K562 (cell line): ENCODE results near the gene PRKACB. TPM values are rescaled to one million over a fixed set of nuclear protein-coding genes. Genes with fewer than 3 reads are reported as not detected.

ENCODE experiments used
- ATAC-seq: fragments of 200-7000 bp; cut with Tn5 transposase; 3 replicates; pipeline ENCODE4 v1.9.1; 2020; ENCODE audit warnings: moderate library complexity
- BruUV-seq: library from RNA; stranded (reverse); fragments of 400-500 nt; replicated peaks from 2 replicates; lab custom pipeline; 2021; lab: Mats Ljungman, UMichigan
- CTCF ChIA-PET: fragments of 300-600 bp; formaldehyde crosslinking; extraction: SDS; loops from one replicate; lab custom pipeline; 2021; ENCODE audit warnings: low intra/inter-chr PET ratio; lab: Yijun Ruan, JAX
- POLR2A ChIA-PET: fragments of 300-600, 350-650 bp; sonication (Branson Sonifier 250); formaldehyde crosslinking; extraction: SDS; loops from one replicate; lab custom pipeline; 2021; ENCODE audit warnings: antibody characterized with exemption, inconsistent platforms; lab: Yijun Ruan, JAX
- DNase-seq, 4 experiments: peaks; one replicate each; pipeline versions ENCODE4 v3.0.0 to v3.0.0-alpha.2; 2011 to 2018; ENCODE audit warnings: low spot score in 3 of 4, mixed read lengths in 3 of 4; ENCODE audit errors: extremely low read depth in 1 of 4
- FAIRE-seq: peaks from 2 replicates; lab custom pipeline; 2011; peaks lifted over from hg19 to GRCh38; lab: Jason Lieb, UNC
- H2AFZ ChIP-seq: 2 replicates; pipeline ENCODE4 v1.6.0; 2011; ENCODE audit warnings: low read depth, low read length, control low read depth, inconsistent platforms
- H3K27ac ChIP-seq: fragments of 200-600 bp; 3 replicates; pipeline ENCODE4 v1.8.0; 2011; ENCODE audit warnings: low read depth, mild to moderate bottlenecking, control low read depth, inconsistent platforms, low read length, moderate library complexity, mixed read lengths; ENCODE audit errors: extremely low read depth
- H3K27me3 ChIP-seq, 2 experiments: fragments of 300-600 bp in 1 of 2; 2 replicates in 1 of 2; 3 replicates in 1 of 2; pipeline versions ENCODE4 v1.6.0 to v1.8.0; 2011; ENCODE audit warnings: inconsistent platforms in 2 of 2, low read length in 2 of 2, mild to moderate bottlenecking in 1 of 2, mixed read lengths in 1 of 2, moderate library complexity in 1 of 2; ENCODE audit not compliant: control insufficient read depth in 2 of 2, insufficient read depth in 2 of 2
- H3K36me3 ChIP-seq: fragments of 300-600 bp; 3 replicates; pipeline ENCODE4 v1.8.0; 2011; ENCODE audit warnings: mild to moderate bottlenecking, low read length, inconsistent platforms; ENCODE audit not compliant: control insufficient read depth, insufficient read depth
- H3K4me1 ChIP-seq, 2 experiments: fragments of 200-600 bp in 1 of 2; replicated peaks in 1 of 2; 2 replicates in 1 of 2; 3 replicates in 1 of 2; pipeline versions ENCODE4 v1.5.1 to v1.8.0; 2011; ENCODE audit warnings: inconsistent platforms in 2 of 2, low read length in 2 of 2, mild to moderate bottlenecking in 1 of 2, mixed read lengths in 1 of 2, moderate library complexity in 1 of 2; ENCODE audit not compliant: control insufficient read depth in 2 of 2, insufficient read depth in 2 of 2
- H3K4me2 ChIP-seq: 2 replicates; pipeline ENCODE4 v1.6.1; 2011; ENCODE audit warnings: low read length, control low read depth, inconsistent platforms, mixed read lengths; ENCODE audit not compliant: insufficient read depth
- H3K4me3 ChIP-seq: fragments of 200-600 bp; sonication (generic), shearing (Covaris generic); 2 replicates; pipeline ENCODE4 v1.5.1; 2016; ENCODE audit warnings: control low read depth, inconsistent platforms
- H3K79me2 ChIP-seq: fragments of 200-600 bp; 3 replicates; pipeline ENCODE4 v1.8.0; 2011; ENCODE audit warnings: low read length, inconsistent platforms; ENCODE audit not compliant: control insufficient read depth, insufficient read depth
- H3K9ac ChIP-seq, 2 experiments: 2 replicates each; pipeline versions ENCODE4 v1.6.0 to v1.6.1; 2011; ENCODE audit warnings: low read depth in 2 of 2, low read length in 2 of 2, control low read depth in 1 of 2, inconsistent platforms in 1 of 2, mild to moderate bottlenecking in 1 of 2, mixed read lengths in 1 of 2; ENCODE audit not compliant: insufficient read depth in 1 of 2
- H3K9me1 ChIP-seq: one replicate; pipeline ENCODE4 v1.6.0; 2011; ENCODE audit warnings: inconsistent platforms, mild to moderate bottlenecking, low read length, moderate library complexity; ENCODE audit not compliant: control insufficient read depth, insufficient read depth
- H3K9me3 ChIP-seq: replicated peaks from 2 replicates; pipeline ENCODE4 v1.5.1; 2011; ENCODE audit warnings: low read depth, low read length, inconsistent platforms; ENCODE audit not compliant: control insufficient read depth, insufficient read depth
- H4K20me1 ChIP-seq: replicated peaks from 2 replicates; pipeline ENCODE4 v1.6.1; 2011; ENCODE audit warnings: low read length, inconsistent platforms, mixed read lengths; ENCODE audit not compliant: control insufficient read depth, insufficient read depth
- CREBBP ChIP-seq: IDR thresholded peaks from one replicate; pipeline ENCODE4 v1.6.1; 2012; ENCODE audit warnings: low read depth, mild to moderate bottlenecking, control low read depth, inconsistent platforms, low read length
- PATZ1 ChIP-seq: fragments of 250-450 bp; sonication (Bioruptor Pico); IDR thresholded peaks from 2 replicates; pipeline ENCODE4 v1.5.0; 2020; ENCODE audit warnings: mild to moderate bottlenecking, borderline replicate concordance
- ZNF318 ChIP-seq, 2 experiments: fragments of 450-650 bp; IDR thresholded peaks; 2 replicates each; pipeline ENCODE4 v1.6.1; 2016; ENCODE audit warnings: mild to moderate bottlenecking in 2 of 2, borderline replicate concordance in 1 of 2, low read depth in 1 of 2, moderate library complexity in 1 of 2
- WGBS: fragments of 100-300 bp; shearing (Covaris generic); methylation state at CpG from one replicate; pipeline ENCODE4 v1.1.6; 2016; ENCODE audit warnings: low coverage, mixed read lengths; ENCODE audit not compliant: insufficient coverage; ENCODE audit errors: missing lambda C conversion rate; 5-methylcytosine and 5-hydroxymethylcytosine counted together
- in situ Hi-C: fragments of 300-500 bp; cut with MboI; formaldehyde crosslinking; loops from 4 replicates; pipeline ENCODE4 v1.15.0; 2018; ENCODE audit warnings: inconsistent platforms, mixed read lengths
- intact Hi-C: fragments of 100-400 bp; cut with micrococcal nuclease; formaldehyde crosslinking; loops from 2 replicates; pipeline ENCODE4 v1.14.2; 2022
- polyA plus RNA-seq, 8 experiments: library from polyadenylated mRNA; depleted of rRNA in 4 of 8; stranded (reverse) in 5 of 8; unstranded in 3 of 8; fragments of >200 nt; fragmentation: Nextera tagmentation in 2 of 8; fragmentation: Illumina TruSeq in 1 of 8; extraction: Ambion mirVana in 2 of 8; extraction: Trizol in 1 of 8; gene quantifications; 2 replicates each; pipeline versions ENCODE4 v1.2.1 to v1.2.3, GENCODE V29; 2011 to 2014; ENCODE audit warnings: inconsistent platforms in 1 of 8, missing spikeins in 1 of 8
- total RNA-seq, 7 experiments: library from RNA; depleted of rRNA in 6 of 7; stranded (reverse); fragments of >200 nt in 6 of 7; fragmentation: Illumina TruSeq in 2 of 7; extraction: Trizol in 2 of 7; gene quantifications; 2 replicates each; pipeline versions ENCODE4 v1.2.1 to v1.2.3, GENCODE V29; 2011 to 2021; ENCODE audit warnings: low replicate concordance in 1 of 7

PRKACB gene
- total and polyA plus RNA-seq, 9 of the 15 experiments (the other 6 are each of a cell fraction or from before 2014, with no cell fraction given) = 1.1 to 5.2 (median 2.8) TPM

GRCh38 chr1:84155517-84155916 lies 11.4 kb downstream of the PRKACB start (continued):
- no peak for TF ChIP-seq ZNF318 (IDR thresholded peaks at IDR 0.05; ENCODE audit: borderline replicate concordance in 1 of 2, low read depth in 1 of 2)

GRCh38 chr1:84156210-84156621 lies 12.1 kb downstream of the PRKACB start:
- Histone ChIP-seq H4K20me1 (no peaks in the 10 kb centered on the region), H3K36me3 (no peaks in the 10 kb centered on the region), H3K27me3 (no peaks in the 10 kb centered on the region), H3K27ac (no peak overlapping the region), H3K9me3 (no peaks in the 10 kb centered on the region), H3K79me2 (no peaks in the 10 kb centered on the region), H3K4me1 (no peaks in the 10 kb centered on the region), H3K9me1 (no peaks in the 10 kb centered on the region), H3K4me2 (no peak overlapping the region), H3K4me3 (no peak overlapping the region), H3K9ac (no peak overlapping the region), H2AFZ (no peak overlapping the region)
- DNase-seq = no peak
- no peak for ATAC-seq
- intact Hi-C loops (no loop called here), in situ Hi-C loops (loop anchor here (10.0 kb wide), 1 partner anchor 169 kb away; no protein-coding TSS in a partner anchor)
- ChIA-PET CTCF (no interaction called here), POLR2A (no interaction called here)
- no TSS peak for BruUV-seq
- FAIRE-seq = no peak
- 41% methylated on average over 2 of the region's 2 CpGs for WGBS
- no peak for TF ChIP-seq PATZ1
- no peak for TF ChIP-seq CREBBP
